CD4-positive, CD25-positive, alpha-beta regulatory T cell (primary cell): ENCODE measurements around the gene KIFC3. TPM values are rescaled to one million over a fixed set of nuclear protein-coding genes. Genes with fewer than 3 reads are reported as not detected.

ENCODE experiments used
- ATAC-seq, 2 donors: fragments of 150-1000 bp; cut with Tn5 transposase; one replicate each; pipeline ENCODE4 v1.10.0; 2021; ENCODE audit warnings: low read depth in 2 of 2, moderate number of reproducible peaks in 2 of 2, moderate library complexity in 1 of 2
- DNase-seq, 3 donors: peaks; one replicate each; pipeline versions ENCODE4 v3.0.0 to v3.0.0-alpha.2; 2012 to 2022; ENCODE audit warnings: mixed read lengths in 1 of 3
- H3K27ac ChIP-seq: one replicate; pipeline ENCODE4 v1.7.0; 2013; ENCODE audit warnings: mild to moderate bottlenecking, low read length; ENCODE audit not compliant: insufficient read depth, poor library complexity, severe bottlenecking
- H3K27me3 ChIP-seq: one replicate; pipeline ENCODE4 v1.7.0; 2013; ENCODE audit warnings: low read length; ENCODE audit not compliant: control insufficient read depth, insufficient read depth
- H3K36me3 ChIP-seq: one replicate; pipeline ENCODE4 v1.7.0; 2013; ENCODE audit warnings: mild to moderate bottlenecking, low read length, moderate library complexity; ENCODE audit not compliant: control insufficient read depth, insufficient read depth
- H3K4me1 ChIP-seq: 2 replicates; pipeline ENCODE4 v1.7.0; 2013; ENCODE audit warnings: mild to moderate bottlenecking, low read length; ENCODE audit not compliant: insufficient read depth, control insufficient read depth, poor library complexity, severe bottlenecking
- H3K4me3 ChIP-seq: one replicate; pipeline ENCODE4 v1.7.0; 2013; ENCODE audit warnings: low read depth, mild to moderate bottlenecking, low read length, moderate library complexity
- H3K9me3 ChIP-seq, 2 experiments: 1 replicate in 1 of 2; 2 replicates in 1 of 2; pipeline ENCODE4 v1.7.0; 2013; ENCODE audit warnings: low read length in 2 of 2, mild to moderate bottlenecking in 1 of 2, moderate library complexity in 1 of 2; ENCODE audit not compliant: control insufficient read depth in 2 of 2
- H3K27ac Mint-ChIP-seq, 3 donors: one replicate each; pipeline ENCODE4 v1.8.0; 2020 to 2022; ENCODE audit warnings: mild to moderate bottlenecking in 3 of 3, mixed read lengths in 3 of 3, moderate library complexity in 2 of 3
- H3K27me3 Mint-ChIP-seq: one replicate; pipeline ENCODE4 v1.8.0; 2022; ENCODE audit warnings: mild to moderate bottlenecking, mixed read lengths
- H3K36me3 Mint-ChIP-seq: one replicate; pipeline ENCODE4 v1.8.0; 2020; ENCODE audit warnings: mixed read lengths
- H3K4me1 Mint-ChIP-seq, 4 donors: one replicate each; pipeline ENCODE4 v1.8.0; 2020 to 2022; ENCODE audit warnings: mixed read lengths in 4 of 4, mild to moderate bottlenecking in 1 of 4
- H3K4me3 Mint-ChIP-seq, 4 donors: one replicate each; pipeline ENCODE4 v1.8.0; 2020 to 2022; ENCODE audit warnings: mild to moderate bottlenecking in 4 of 4, mixed read lengths in 4 of 4, moderate library complexity in 3 of 4
- H3K9me3 Mint-ChIP-seq, 7 donors: one replicate each; pipeline ENCODE4 v1.8.0; 2020 to 2022; ENCODE audit warnings: mixed read lengths in 7 of 7, mild to moderate bottlenecking in 3 of 7, moderate library complexity in 2 of 7
- polyA plus RNA-seq, 4 donors: library from polyadenylated mRNA; unstranded; fragments of 300-500 nt; fragmentation: Illumina TruSeq; gene quantifications; one replicate each; pipeline ENCODE4 v1.2.3, GENCODE V29; 2021
- total RNA-seq: library from RNA; stranded (reverse); gene quantifications from one replicate; pipeline ENCODE4 v1.2.3, GENCODE V29; 2022

KIFC3 gene
- total and polyA plus RNA-seq, 5 donors from 2014 or later, result 1.2 TPM; not detected in 4

DNA sequence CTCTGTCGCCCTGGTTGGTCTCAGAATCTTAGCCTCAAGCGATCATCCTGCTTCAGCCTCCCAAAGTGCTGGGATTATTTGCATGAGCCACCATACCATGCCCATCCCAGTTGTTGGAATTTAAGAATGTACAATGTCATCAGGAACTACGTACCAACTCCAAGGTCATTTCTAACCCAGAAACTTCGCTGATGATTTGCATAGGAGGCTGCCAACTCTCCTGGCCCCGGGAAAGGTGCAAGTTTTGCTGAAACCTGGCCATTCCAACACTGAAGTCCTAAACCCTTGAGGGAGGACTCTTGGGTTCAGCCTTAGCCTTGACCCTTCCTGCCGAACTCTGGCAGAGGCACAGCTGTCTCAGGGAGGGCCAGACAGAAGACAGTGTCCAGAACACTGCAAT lies 2.9 kb upstream of the KIFC3 start:
- Histone ChIP-seq H3K4me1 (peaks cover 20% of the 10 kb centered on the region), H3K4me3 (no peak overlapping the region), H3K27me3 (peaks cover 22% of the 10 kb centered on the region), H3K27ac (no peak overlapping the region), H3K36me3 (no peaks in the 10 kb centered on the region), H3K9me3 (no peaks in the 10 kb centered on the region)
- ATAC-seq, result no peak
- Mint-ChIP-seq H3K4me1 (peaks cover 8 to 27% (median 20%) of the 10 kb centered on the region in 4 donors), H3K36me3 (peaks cover 3% of the 10 kb centered on the region), H3K27ac (no peak overlapping the region), H3K4me3 (no peak overlapping the region), H3K9me3 (peaks cover 0 to 4% (median 0%) of the 10 kb centered on the region in 7 donors), H3K27me3 (peaks cover 61% of the 10 kb centered on the region)
- DNase-seq, result no peak

DNA sequence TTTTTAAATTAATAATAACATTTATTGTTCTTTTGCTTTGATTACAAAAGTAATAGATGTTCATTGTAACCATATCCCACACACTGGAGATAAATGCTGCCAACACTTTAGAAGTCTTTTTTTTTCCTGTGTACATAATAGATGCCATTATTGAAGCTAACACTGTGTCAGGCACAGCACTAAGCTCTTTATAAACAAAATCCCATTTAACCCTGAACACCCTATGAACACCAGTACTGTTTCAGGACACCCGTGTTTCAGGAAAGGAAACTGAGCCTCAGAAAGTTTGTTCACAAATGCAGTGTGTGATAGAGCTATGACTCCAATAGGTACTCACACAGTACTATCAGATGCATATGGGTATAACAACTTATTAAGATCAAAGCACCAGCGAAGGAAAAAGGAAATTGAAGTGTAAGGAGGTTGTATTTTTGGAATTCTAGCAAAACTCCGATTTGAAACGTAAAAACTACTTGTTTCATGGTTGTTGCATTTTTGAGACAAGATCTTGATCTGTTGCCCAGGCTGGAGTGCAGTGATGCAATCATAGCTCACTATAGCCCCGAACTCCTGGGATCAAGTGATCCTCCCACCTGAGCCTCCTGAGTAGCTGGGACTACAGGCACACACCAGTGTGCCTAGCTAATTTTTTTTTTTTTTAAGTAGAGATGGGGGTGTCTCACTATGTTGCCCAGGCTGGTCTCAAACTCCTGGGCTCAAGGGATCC lies 2.0 kb upstream of the KIFC3 start:
- Histone ChIP-seq H3K4me3 (no peak overlapping the region), H3K9me3 (no peaks in the 10 kb centered on the region), H3K27ac (no peak overlapping the region), H3K36me3 (no peaks in the 10 kb centered on the region), H3K27me3 (peaks cover 24% of the 10 kb centered on the region), H3K4me1 (peaks cover 14% of the 10 kb centered on the region)
- Mint-ChIP-seq H3K36me3 (peaks cover 3% of the 10 kb centered on the region), H3K27ac (no peak overlapping the region), H3K27me3 (peaks cover 59% of the 10 kb centered on the region), H3K4me3 (no peak overlapping the region), H3K9me3 (peaks cover 0 to 4% (median 0%) of the 10 kb centered on the region in 7 donors), H3K4me1 (peaks cover 8 to 30% (median 19%) of the 10 kb centered on the region in 4 donors)
- DNase-seq, result no peak
- no peak for ATAC-seq

DNA sequence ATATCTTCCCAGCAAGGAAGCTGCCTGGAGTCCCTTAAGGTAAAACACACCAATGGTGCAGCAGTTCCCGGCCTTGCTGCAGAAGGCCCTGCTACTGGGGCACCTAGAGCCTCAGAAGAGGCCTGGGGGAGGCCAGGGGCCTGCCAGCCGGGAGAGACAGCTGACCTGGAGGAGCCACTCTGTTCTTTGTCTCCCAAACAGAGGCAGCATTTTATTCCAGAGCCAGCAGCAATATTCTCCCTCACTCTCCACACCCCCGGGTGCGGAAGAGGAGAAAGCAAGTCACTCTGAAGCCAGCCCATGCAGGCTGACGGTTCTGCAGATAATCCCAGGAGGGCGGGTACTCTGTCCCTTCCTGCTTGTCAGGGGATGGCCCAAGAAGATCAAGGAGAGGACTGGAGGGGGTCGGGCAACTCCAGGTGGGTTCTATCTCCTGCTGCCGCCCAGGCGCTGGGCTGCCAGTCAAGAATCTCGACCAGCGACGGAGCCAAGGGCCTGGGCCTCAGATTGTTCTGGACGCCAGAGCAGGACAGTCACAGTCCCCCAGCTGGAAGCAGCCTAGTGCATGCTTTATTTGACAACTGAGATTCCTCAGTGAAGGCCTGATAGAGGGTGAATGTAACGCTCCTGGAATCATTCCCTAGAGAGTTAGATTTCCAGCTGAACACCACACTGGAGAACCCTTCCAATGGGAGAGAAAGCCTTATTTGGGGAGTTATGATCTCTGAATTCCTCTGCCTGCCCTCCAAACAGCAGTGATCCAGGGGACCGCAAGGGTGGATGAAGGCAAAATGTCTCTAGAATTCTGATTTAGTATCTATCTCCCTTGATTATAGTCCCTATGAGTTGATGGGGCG lies 1.1 kb upstream of the KIFC3 start:
- peaks cover 11% of the 10 kb centered on the region for H3K4me1 ChIP-seq
- H3K4me3 ChIP-seq, result no peak overlapping the region
- H3K9me3 ChIP-seq, result no peaks in the 10 kb centered on the region
- Mint-ChIP-seq H3K27me3 (peaks cover 65% of the 10 kb centered on the region), H3K4me3 (peak overlapping the region in 3 of 4 donors; percentile 55 to 90 (median 78)), H3K9me3 (peaks cover 0 to 4% (median 0%) of the 10 kb centered on the region in 7 donors), H3K4me1 (peaks cover 4 to 29% (median 15%) of the 10 kb centered on the region in 4 donors), H3K27ac (no peak overlapping the region), H3K36me3 (peaks cover 3% of the 10 kb centered on the region)
- H3K36me3 ChIP-seq, result no peaks in the 10 kb centered on the region
- ATAC-seq, result no peak
- no peak overlapping the region for H3K27ac ChIP-seq
- no peak for DNase-seq
- peaks cover 22% of the 10 kb centered on the region for H3K27me3 ChIP-seq

DNA sequence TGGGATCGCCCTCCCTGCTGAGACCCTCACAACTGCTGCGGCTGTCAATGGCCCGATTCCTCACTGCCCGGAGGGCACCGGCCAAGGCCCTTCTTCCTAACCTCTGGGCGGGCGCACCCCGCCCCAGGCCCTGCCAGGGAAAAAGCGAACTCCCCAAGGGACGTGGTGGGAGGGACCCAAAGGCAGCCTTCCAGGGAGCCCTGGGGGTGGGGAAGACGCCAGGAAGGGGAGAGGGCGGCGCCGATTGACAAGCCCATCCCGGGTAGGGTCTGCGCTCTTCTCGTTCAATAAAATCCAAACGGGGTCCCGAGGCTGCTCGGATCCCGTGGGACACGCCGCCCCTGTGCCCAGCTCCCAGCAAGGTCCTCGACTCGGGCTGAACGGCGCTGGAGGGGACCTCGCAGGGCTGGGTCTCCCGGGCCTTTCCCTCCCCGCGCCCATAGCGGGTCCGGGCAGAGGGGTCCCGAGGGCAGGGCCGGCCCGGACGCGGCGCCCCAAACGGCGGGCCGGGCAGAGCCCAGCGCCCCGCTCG lies 416 bp downstream of the KIFC3 start:
- peaks cover 63% of the 10 kb centered on the region for H3K27me3 Mint-ChIP-seq
- Histone ChIP-seq H3K36me3 (no peaks in the 10 kb centered on the region), H3K27ac (no peak overlapping the region), H3K4me3 (no peak overlapping the region), H3K9me3 (no peaks in the 10 kb centered on the region), H3K27me3 (peaks cover 19% of the 10 kb centered on the region), H3K4me1 (peaks cover 5% of the 10 kb centered on the region)
- H3K36me3 Mint-ChIP-seq, result peaks cover 3% of the 10 kb centered on the region
- no peak overlapping the region for H3K27ac Mint-ChIP-seq
- peaks cover 0 to 20% (median 12%) of the 10 kb centered on the region in 4 donors for H3K4me1 Mint-ChIP-seq
- peak overlapping the region in 2 of 4 donors; percentile 21 to 47 for H3K4me3 Mint-ChIP-seq
- ATAC-seq (no peak), DNase-seq (no peak)
- peaks cover 0 to 4% (median 0%) of the 10 kb centered on the region in 7 donors for H3K9me3 Mint-ChIP-seq

DNA sequence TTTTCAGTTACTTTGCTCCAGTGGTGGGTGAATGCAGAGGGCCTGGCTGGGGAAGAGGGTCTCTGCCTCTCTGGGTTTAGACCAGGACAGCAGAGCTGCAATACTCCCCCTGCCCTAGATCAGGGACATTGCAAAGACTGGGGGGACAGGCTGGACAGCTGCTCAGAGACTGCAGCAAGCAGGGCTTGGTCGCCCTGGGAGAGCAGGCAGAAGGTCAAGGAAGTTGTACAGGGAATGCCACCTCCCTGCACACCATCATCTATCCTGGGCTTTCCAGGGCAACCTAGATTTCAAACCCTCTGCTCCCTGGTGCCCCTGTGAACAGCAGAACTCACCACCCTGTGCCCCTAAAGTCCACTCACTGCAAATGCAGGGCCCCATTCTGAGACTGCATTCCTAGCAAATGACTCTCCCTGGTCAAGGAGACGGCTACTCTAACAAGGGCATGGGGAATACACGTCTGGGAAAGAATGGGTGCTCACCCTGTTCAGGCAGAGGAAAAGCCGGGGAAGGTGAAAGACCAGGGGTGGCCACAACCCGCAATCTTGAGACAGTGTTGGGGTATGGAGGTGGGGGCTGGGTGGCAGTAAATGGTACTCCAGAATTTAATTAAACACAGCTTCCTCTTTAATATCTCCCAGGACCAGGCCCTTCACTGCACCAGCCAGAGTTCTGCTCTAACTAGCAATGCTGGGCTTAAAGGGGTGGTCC lies 1.0 kb downstream of the KIFC3 start:
- H3K9me3 ChIP-seq, result no peaks in the 10 kb centered on the region
- peaks cover 5% of the 10 kb centered on the region for H3K4me1 ChIP-seq
- peak overlapping the region in 2 of 4 donors; percentile 21 to 47 for H3K4me3 Mint-ChIP-seq
- H3K36me3 ChIP-seq, result no peaks in the 10 kb centered on the region
- H3K27ac Mint-ChIP-seq, result peak overlapping the region in 1 of 3 donors; percentile 91
- peaks cover 0 to 4% (median 0%) of the 10 kb centered on the region in 7 donors for H3K9me3 Mint-ChIP-seq
- no peak overlapping the region for H3K27ac ChIP-seq
- H3K27me3 ChIP-seq, result peaks cover 17% of the 10 kb centered on the region
- H3K4me1 Mint-ChIP-seq, result peaks cover 0 to 20% (median 10%) of the 10 kb centered on the region in 4 donors
- DNase-seq (no peak), ATAC-seq (no peak)
- H3K27me3 Mint-ChIP-seq, result peaks cover 61% of the 10 kb centered on the region
- H3K4me3 ChIP-seq, result no peak overlapping the region
- peaks cover 3% of the 10 kb centered on the region for H3K36me3 Mint-ChIP-seq

DNA sequence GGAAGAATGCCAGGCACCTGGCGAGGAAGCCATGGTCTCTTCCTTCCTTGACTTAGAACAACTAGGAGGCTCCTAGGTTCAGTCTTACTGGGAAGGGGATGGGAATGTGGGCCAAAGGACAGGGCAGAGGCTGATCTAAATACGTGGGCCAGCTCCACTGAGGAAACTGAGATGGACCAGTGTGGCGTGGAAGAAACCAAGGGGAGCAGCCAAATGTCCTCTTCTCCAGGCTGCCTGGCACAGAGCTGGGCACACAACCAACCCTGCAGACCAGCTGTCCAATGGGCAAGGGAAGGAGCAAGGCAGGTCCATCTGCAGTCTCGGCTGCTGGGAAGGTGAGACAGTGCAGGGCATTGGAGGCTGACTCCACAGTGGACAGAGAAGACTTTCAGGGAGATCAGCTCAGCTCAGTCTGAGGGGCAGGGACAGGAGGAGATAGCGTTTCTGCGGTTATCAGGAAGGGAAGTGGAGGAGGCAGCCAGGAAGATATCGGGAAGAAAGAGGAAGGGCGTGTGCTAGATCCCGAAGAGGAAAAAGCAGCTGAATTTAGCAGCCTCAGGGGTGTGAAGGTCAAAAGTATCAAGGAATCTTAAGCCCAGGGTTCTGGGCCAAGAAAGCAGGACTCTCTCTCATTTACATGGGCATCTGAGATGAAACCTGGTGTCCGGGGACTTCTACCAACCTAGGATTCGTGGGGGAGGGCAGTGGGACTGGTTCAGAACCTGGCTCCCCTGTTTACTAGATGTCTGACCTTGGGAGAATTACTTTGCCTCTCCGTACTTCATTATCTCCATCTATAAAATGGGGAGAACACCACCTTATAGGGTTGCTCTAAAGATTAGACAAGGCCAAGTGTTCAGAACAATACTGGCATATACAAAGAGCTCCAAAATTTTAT lies 1.8 kb downstream of the KIFC3 start:
- Histone ChIP-seq H3K27me3 (peaks cover 16% of the 10 kb centered on the region), H3K36me3 (no peaks in the 10 kb centered on the region), H3K4me1 (peaks cover 5% of the 10 kb centered on the region), H3K4me3 (no peak overlapping the region), H3K27ac (no peak overlapping the region), H3K9me3 (no peaks in the 10 kb centered on the region)
- H3K27ac Mint-ChIP-seq, result no peak overlapping the region
- H3K4me3 Mint-ChIP-seq, result peak overlapping the region in 2 of 4 donors; percentile 5 to 64
- H3K9me3 Mint-ChIP-seq, result peaks cover 0 to 4% (median 0%) of the 10 kb centered on the region in 7 donors
- peaks cover 57% of the 10 kb centered on the region for H3K27me3 Mint-ChIP-seq
- DNase-seq, result no peak
- H3K36me3 Mint-ChIP-seq, result peaks cover 3% of the 10 kb centered on the region
- no peak for ATAC-seq
- H3K4me1 Mint-ChIP-seq, result peaks cover 0 to 20% (median 9%) of the 10 kb centered on the region in 4 donors
